ENCODE data around the gene DCLK1. TPM values are rescaled to one million over a fixed set of nuclear protein-coding genes. Genes with fewer than 3 reads are reported as not detected.

DCLK1 gene
- total and polyA plus RNA-seq, 10 of the 15 experiments (the other 5 are each of a cell fraction or from before 2014, with no cell fraction given) = not detected

- no peak for TF ChIP-seq POLR2AphosphoS5 (IDR thresholded peaks at IDR 0.05; ENCODE audit: low read length)
- TF ChIP-seq RB1 (IDR thresholded peaks at IDR 0.05; ENCODE audit: borderline replicate concordance) = no peak
Observed at GRCh38 chr13:36098080-36098479, 33.1 kb downstream of the DCLK1 start (continued).

- Histone ChIP-seq H3K79me2 (ENCODE audit: control insufficient read depth, insufficient read depth, low read length) (no peaks in the 10 kb centered on the region), H2AFZ (ENCODE audit: control insufficient read depth, low read depth, low read length) (no peak overlapping the region), H3K9ac (ENCODE audit: control insufficient read depth, insufficient read depth, low read length) (no peak overlapping the region), H3K9me3 (replicated peaks; ENCODE audit: control insufficient read depth, insufficient read depth, low read length) (no peaks in the 10 kb centered on the region), H3K27ac (ENCODE audit: control insufficient read depth, insufficient read depth) (no peak overlapping the region), H3K27me3 (replicated peaks in 1 of 2; ENCODE audit: control insufficient read depth in 2 of 2, insufficient read depth in 2 of 2, low read length in 1 of 2) (no peaks in the 10 kb centered on the region), H3K4me2 (ENCODE audit: control insufficient read depth, insufficient read depth) (no peak overlapping the region), H3K36me3 (ENCODE audit: control insufficient read depth in 2 of 2, insufficient read depth in 2 of 2, low read length in 1 of 2) (no peaks in the 10 kb centered on the region), H3K4me3 (no peak overlapping the region), H3K4me1 (ENCODE audit: control insufficient read depth, insufficient read depth, low read length) (no peaks in the 10 kb centered on the region), H4K20me1 (ENCODE audit: control insufficient read depth, insufficient read depth) (no peaks in the 10 kb centered on the region)
- ChIA-PET SMC1A (ENCODE audit: uncharacterized antibody, unreplicated experiment) (interaction anchor here (1.1 kb wide), 1 partner anchor 11 kb away, joined by 3 read pairs; no protein-coding TSS in a partner anchor), POLR2A (no interaction called here), CTCF (no interaction called here), RAD21 (ENCODE audit: unreplicated experiment) (interaction anchor here (1.2 kb wide), 1 partner anchor 9 kb away, joined by 3 read pairs; no protein-coding TSS in a partner anchor)
- in situ Hi-C loops (cut with MboI) (no loop called here), intact Hi-C loops (cut with micrococcal nuclease; ENCODE audit: unreplicated experiment) (no loop called here)
- 25% methylated on average over 5 of the region's 5 CpGs for WGBS (ENCODE audit: insufficient coverage, insufficient replicate concordance, low lambda C conversion rate, missing lambda C conversion rate)
- no TSS peak for BruUV-seq (replicated peaks)
- DNase-seq (ENCODE audit: low read depth, low spot score) = no peak
- peak; percentile 28; the same call in 1 of the 3 replicates for ATAC-seq
- FAIRE-seq = no peak
- TF ChIP-seq IRF4 (IDR thresholded peaks at IDR 0.05; ENCODE audit: low read depth, low read length) (no peak), BCL11A (IDR thresholded peaks at IDR 0.05; ENCODE audit: low read depth, low read length) (no peak), ZNF274 (IDR thresholded peaks at IDR 0.05; ENCODE audit: insufficient read depth, insufficient read length) (no peak), PKNOX1 (IDR thresholded peaks at IDR 0.05) (no peak), MTA2 (IDR thresholded peaks at IDR 0.05; ENCODE audit: low read depth) (no peak), EED (IDR thresholded peaks at IDR 0.05; ENCODE audit: low read depth) (no peak), USF2 (IDR thresholded peaks at IDR 0.05; ENCODE audit: borderline replicate concordance, low read depth, low read length) (no peak), PML (IDR thresholded peaks at IDR 0.05; ENCODE audit: low read length) (no peak), SMAD5 (IDR thresholded peaks at IDR 0.05; ENCODE audit: low read depth) (no peak), CBX5 (IDR thresholded peaks at IDR 0.05; ENCODE audit: low read depth) (no peak), ATF3 (IDR thresholded peaks at IDR 0.05; ENCODE audit: borderline replicate concordance, extremely low read depth, low read depth, low read length) (no peak), BACH1 (IDR thresholded peaks at IDR 0.05; ENCODE audit: borderline replicate concordance) (no peak), RELA (IDR thresholded peaks at IDR 0.05; ENCODE audit: borderline replicate concordance, partially characterized antibody) (no peak), LARP7 (IDR thresholded peaks at IDR 0.05) (no peak), KLF5 (IDR thresholded peaks at IDR 0.05; ENCODE audit: partially characterized antibody) (no peak), ZNF622 (IDR thresholded peaks at IDR 0.05) (no peak), RAD51 (IDR thresholded peaks at IDR 0.05) (no peak), SIX5 (IDR thresholded peaks at IDR 0.05; ENCODE audit: low read depth, low read length, severe bottlenecking) (no peak), USF1 (IDR thresholded peaks at IDR 0.05; ENCODE audit: borderline replicate concordance, extremely low read length, insufficient read depth, low read depth, low read length) (no peak)
Observed at GRCh38 chr13:36096461-36097416, 34.4 kb downstream of the DCLK1 start.
